ENCODE data around the gene USP49.

The USP49 gene

DNA sequence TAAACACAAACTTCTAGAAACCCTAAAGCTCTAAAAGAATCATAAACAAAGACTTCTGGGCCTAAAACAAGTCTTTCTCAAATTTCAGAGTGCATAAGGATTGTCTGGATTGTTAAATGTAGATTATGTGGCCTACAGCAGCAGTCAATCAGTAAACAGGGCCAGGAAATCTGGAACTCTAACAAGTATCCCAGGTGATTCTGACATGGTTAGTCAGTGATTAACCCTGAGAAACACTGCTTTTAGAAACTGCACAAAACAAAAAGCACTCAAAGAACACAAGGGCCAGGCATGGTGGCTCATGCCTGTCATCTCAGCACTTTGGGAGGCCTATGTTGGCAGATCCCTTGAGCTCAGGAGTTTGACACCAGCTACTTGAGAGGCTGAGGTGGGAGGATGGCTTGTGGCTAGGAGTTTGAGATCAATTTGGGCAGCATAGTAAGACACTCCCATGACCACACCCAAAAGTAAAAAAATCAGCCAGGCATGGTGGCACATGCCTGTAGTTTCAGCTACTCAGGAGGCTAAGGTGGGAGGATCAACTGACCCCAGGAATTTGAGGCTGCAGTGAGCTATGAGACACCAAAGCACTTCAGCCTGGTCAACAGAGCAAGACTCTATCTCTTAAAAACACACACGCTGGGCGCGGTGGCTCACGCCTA, 19.8 kb upstream of the USP49 start:
- Histone ChIP-seq H3K4ac (ENCODE audit: low read length) (no peak overlapping the region), H2BK15ac (ENCODE audit: low read length) (no peak overlapping the region), H3K9me3 (replicated peaks in 1 of 2; ENCODE audit: control insufficient read depth in 2 of 2, insufficient read depth in 1 of 2, low read depth in 1 of 2, low read length in 2 of 2) (no peaks in the 10 kb centered on the region), H3K27ac (replicated peaks; ENCODE audit: low read length) (no peak overlapping the region), H3K14ac (ENCODE audit: low read length) (no peak overlapping the region), H2AFZ (ENCODE audit: low read length) (no peak overlapping the region), H3K4me1 (ENCODE audit: control insufficient read depth in 2 of 2, insufficient read depth in 1 of 2, low read depth in 1 of 2, low read length in 2 of 2) (peaks cover 0 to 5% of the 10 kb centered on the region in 2 donors), H3K4me2 (ENCODE audit: insufficient read depth, low read length, poor library complexity, severe bottlenecking) (no peak overlapping the region), H3K27me3 (ENCODE audit: control insufficient read depth in 3 of 3, insufficient read depth in 3 of 3, low read depth in 1 of 3, low read length in 3 of 3) (no peaks in the 10 kb centered on the region), H2BK12ac (ENCODE audit: low read length) (no peak overlapping the region), H3K4me3 (ENCODE audit: low read length in 2 of 2) (no peak overlapping the region), H4K91ac (ENCODE audit: low read depth, low read length, poor library complexity) (no peak overlapping the region), H2AK5ac (ENCODE audit: low read depth, low read length) (no peak overlapping the region), H3K18ac (ENCODE audit: low read length) (no peak overlapping the region), H3K36me3 (replicated peaks in 1 of 2; ENCODE audit: control insufficient read depth in 2 of 2, insufficient read depth in 2 of 2, low read length in 2 of 2) (peaks cover 12 to 57% of the 10 kb centered on the region in 2 donors), H2BK5ac (ENCODE audit: low read length) (no peak overlapping the region), H3K79me1 (ENCODE audit: low read depth, low read length) (no peaks in the 10 kb centered on the region), H3K23ac (ENCODE audit: low read depth, low read length, poor library complexity) (no peak overlapping the region), H3K9ac (ENCODE audit: low read depth, low read length, poor library complexity) (no peak overlapping the region), H4K8ac (ENCODE audit: low read depth, low read length) (no peak overlapping the region), H2BK120ac (ENCODE audit: low read depth, low read length) (no peak overlapping the region)
- no CpG with 5 or more reads among the region's 4 CpGs for WGBS, 2 donors (ENCODE audit: extremely low coverage in 2 of 2, insufficient read length in 2 of 2, insufficient replicate concordance in 1 of 2)
- no peak for DNase-seq (ENCODE audit: low spot score)

DNA sequence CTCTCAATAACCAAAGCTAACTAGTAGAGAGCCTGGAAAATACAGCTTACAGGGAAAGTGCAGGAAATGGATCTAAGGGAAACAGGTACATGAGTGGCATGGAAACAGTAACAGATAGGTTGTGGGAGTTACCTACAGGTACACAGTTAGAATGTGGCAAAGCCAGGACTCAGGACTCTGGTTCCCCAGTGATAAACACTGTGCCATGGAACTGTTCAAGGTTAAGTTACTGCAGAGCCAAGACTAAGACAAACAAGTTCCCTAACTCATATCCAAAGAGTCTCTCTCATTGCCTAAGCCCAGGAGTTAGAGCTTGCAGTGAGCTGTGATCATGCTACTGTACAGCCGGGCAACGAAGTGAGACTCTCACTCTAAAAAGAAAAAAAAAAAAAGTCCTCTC, 19.2 kb upstream of the USP49 start:
- H4K91ac ChIP-seq (ENCODE audit: low read depth, low read length, poor library complexity), result no peak overlapping the region
- no peak for DNase-seq (ENCODE audit: low spot score)
- H3K4me1 ChIP-seq (ENCODE audit: control insufficient read depth in 2 of 2, insufficient read depth in 1 of 2, low read depth in 1 of 2, low read length in 2 of 2), result no peaks in the 10 kb centered on the region
- peaks cover 12 to 64% of the 10 kb centered on the region in 2 donors for H3K36me3 ChIP-seq (replicated peaks in 1 of 2; ENCODE audit: control insufficient read depth in 2 of 2, insufficient read depth in 2 of 2, low read length in 2 of 2)
- no peak overlapping the region for H2BK120ac ChIP-seq (ENCODE audit: low read depth, low read length)
- H2BK5ac ChIP-seq (ENCODE audit: low read length), result no peak overlapping the region
- no peak overlapping the region for H3K18ac ChIP-seq (ENCODE audit: low read length)
- H3K9me3 ChIP-seq (replicated peaks in 1 of 2; ENCODE audit: control insufficient read depth in 2 of 2, insufficient read depth in 1 of 2, low read depth in 1 of 2, low read length in 2 of 2), result no peaks in the 10 kb centered on the region
- no peak overlapping the region for H3K4ac ChIP-seq (ENCODE audit: low read length)
- H2AK5ac ChIP-seq (ENCODE audit: low read depth, low read length), result no peak overlapping the region
- H3K4me3 ChIP-seq (ENCODE audit: low read length in 2 of 2), result no peak overlapping the region
- H4K8ac ChIP-seq (ENCODE audit: low read depth, low read length), result no peak overlapping the region
- H2AFZ ChIP-seq (ENCODE audit: low read length), result no peak overlapping the region
- no peak overlapping the region for H2BK12ac ChIP-seq (ENCODE audit: low read length)
- H3K14ac ChIP-seq (ENCODE audit: low read length), result no peak overlapping the region
- no peak overlapping the region for H3K27ac ChIP-seq (replicated peaks; ENCODE audit: low read length)
- WGBS, 2 donors (ENCODE audit: extremely low coverage in 2 of 2, insufficient read length in 2 of 2, insufficient replicate concordance in 1 of 2), result no CpG with 5 or more reads among the region's 2 CpGs
- no peak overlapping the region for H3K9ac ChIP-seq (ENCODE audit: low read depth, low read length, poor library complexity)
- no peaks in the 10 kb centered on the region for H3K27me3 ChIP-seq (ENCODE audit: control insufficient read depth in 3 of 3, insufficient read depth in 3 of 3, low read depth in 1 of 3, low read length in 3 of 3)
- H3K4me2 ChIP-seq (ENCODE audit: insufficient read depth, low read length, poor library complexity, severe bottlenecking), result no peak overlapping the region
- no peak overlapping the region for H3K23ac ChIP-seq (ENCODE audit: low read depth, low read length, poor library complexity)
- H3K79me1 ChIP-seq (ENCODE audit: low read depth, low read length), result no peaks in the 10 kb centered on the region
- H2BK15ac ChIP-seq (ENCODE audit: low read length), result no peak overlapping the region

DNA sequence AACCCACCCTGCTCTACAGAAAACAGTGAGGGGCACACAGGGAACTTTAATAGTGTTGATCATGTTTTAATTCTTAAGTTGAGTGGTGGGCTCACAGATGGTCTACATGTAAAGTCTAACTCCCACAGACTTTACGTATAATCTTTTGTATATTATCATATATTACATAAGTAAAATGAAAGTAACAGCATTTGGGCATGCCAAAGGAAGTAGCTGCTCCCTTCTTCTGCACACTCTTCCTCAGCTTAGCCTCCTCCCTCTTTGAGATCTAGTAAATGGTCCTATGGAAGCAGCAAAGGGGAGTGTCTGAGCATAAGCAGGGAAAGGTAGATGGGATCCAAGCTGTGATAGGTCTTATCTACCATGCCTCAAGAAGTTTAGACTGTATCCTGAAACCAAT, 14.6 kb upstream of the USP49 start:
- Histone ChIP-seq H3K18ac (ENCODE audit: low read length) (no peak overlapping the region), H3K4me1 (ENCODE audit: control insufficient read depth in 2 of 2, insufficient read depth in 1 of 2, low read depth in 1 of 2, low read length in 2 of 2) (no peaks in the 10 kb centered on the region), H2BK120ac (ENCODE audit: low read depth, low read length) (no peak overlapping the region), H3K9me3 (replicated peaks in 1 of 2; ENCODE audit: control insufficient read depth in 2 of 2, insufficient read depth in 1 of 2, low read depth in 1 of 2, low read length in 2 of 2) (no peaks in the 10 kb centered on the region), H3K23ac (ENCODE audit: low read depth, low read length, poor library complexity) (no peak overlapping the region), H3K14ac (ENCODE audit: low read length) (no peak overlapping the region), H2BK15ac (ENCODE audit: low read length) (no peak overlapping the region), H2AFZ (ENCODE audit: low read length) (no peak overlapping the region), H2BK12ac (ENCODE audit: low read length) (no peak overlapping the region), H3K27me3 (ENCODE audit: control insufficient read depth in 3 of 3, insufficient read depth in 3 of 3, low read depth in 1 of 3, low read length in 3 of 3) (no peaks in the 10 kb centered on the region), H3K4me3 (ENCODE audit: low read length in 2 of 2) (no peak overlapping the region), H2BK5ac (ENCODE audit: low read length) (no peak overlapping the region), H4K8ac (ENCODE audit: low read depth, low read length) (no peak overlapping the region), H3K9ac (ENCODE audit: low read depth, low read length, poor library complexity) (no peak overlapping the region), H3K4ac (ENCODE audit: low read length) (no peak overlapping the region), H4K91ac (ENCODE audit: low read depth, low read length, poor library complexity) (no peak overlapping the region), H3K4me2 (ENCODE audit: insufficient read depth, low read length, poor library complexity, severe bottlenecking) (no peak overlapping the region), H2AK5ac (ENCODE audit: low read depth, low read length) (no peak overlapping the region), H3K36me3 (replicated peaks in 1 of 2; ENCODE audit: control insufficient read depth in 2 of 2, insufficient read depth in 2 of 2, low read length in 2 of 2) (peaks cover 19 to 84% of the 10 kb centered on the region in 2 donors), H3K79me1 (ENCODE audit: low read depth, low read length) (no peaks in the 10 kb centered on the region), H3K27ac (replicated peaks; ENCODE audit: low read length) (no peak overlapping the region)
- no peak for DNase-seq (ENCODE audit: low spot score)
- no CpG with 5 or more reads among the region's 1 CpG for WGBS, 2 donors (ENCODE audit: extremely low coverage in 2 of 2, insufficient read length in 2 of 2, insufficient replicate concordance in 1 of 2)

DNA sequence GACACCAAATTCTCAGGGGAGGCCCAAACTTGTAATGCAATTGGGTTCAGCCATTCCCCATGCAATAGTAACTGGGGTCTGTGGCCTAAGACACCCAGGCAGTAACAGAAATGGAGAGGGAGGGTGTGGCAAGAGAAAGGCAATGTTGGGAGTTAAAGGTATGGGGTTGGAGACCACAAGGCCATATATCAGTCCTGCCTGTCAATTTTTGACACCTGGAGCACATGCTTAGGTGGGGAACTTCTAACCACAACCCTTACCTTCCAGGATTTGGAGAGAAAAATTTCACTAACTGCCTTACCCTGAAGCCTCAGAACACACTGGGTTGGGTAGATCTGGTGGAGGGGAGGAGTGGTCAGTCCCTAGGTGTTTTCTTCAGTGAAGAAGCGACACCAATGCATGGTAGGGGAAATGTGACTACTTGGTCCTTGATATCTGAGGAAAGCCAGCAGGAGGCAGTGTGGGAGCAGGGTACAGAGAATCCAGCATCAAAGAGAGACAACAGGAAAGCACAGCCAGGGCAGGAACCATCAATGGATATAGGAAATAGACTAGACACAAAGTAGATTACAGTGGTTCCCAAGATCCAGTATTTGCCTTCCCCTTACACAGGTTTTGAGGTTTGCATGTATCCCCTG, 6.8 kb upstream of the USP49 start:
- Histone ChIP-seq H3K14ac (ENCODE audit: low read length) (no peak overlapping the region), H3K18ac (ENCODE audit: low read length) (no peak overlapping the region), H2AFZ (ENCODE audit: low read length) (no peak overlapping the region), H4K91ac (ENCODE audit: low read depth, low read length, poor library complexity) (no peak overlapping the region), H4K8ac (ENCODE audit: low read depth, low read length) (no peak overlapping the region), H2BK12ac (ENCODE audit: low read length) (no peak overlapping the region), H3K4ac (ENCODE audit: low read length) (no peak overlapping the region), H3K9ac (ENCODE audit: low read depth, low read length, poor library complexity) (no peak overlapping the region), H2BK15ac (ENCODE audit: low read length) (no peak overlapping the region), H3K27ac (replicated peaks; ENCODE audit: low read length) (no peak overlapping the region), H3K4me2 (ENCODE audit: insufficient read depth, low read length, poor library complexity, severe bottlenecking) (no peak overlapping the region), H2AK5ac (ENCODE audit: low read depth, low read length) (no peak overlapping the region), H3K27me3 (ENCODE audit: control insufficient read depth in 3 of 3, insufficient read depth in 3 of 3, low read depth in 1 of 3, low read length in 3 of 3) (no peaks in the 10 kb centered on the region), H2BK5ac (ENCODE audit: low read length) (no peak overlapping the region), H3K79me1 (ENCODE audit: low read depth, low read length) (no peaks in the 10 kb centered on the region), H3K4me1 (ENCODE audit: control insufficient read depth in 2 of 2, insufficient read depth in 1 of 2, low read depth in 1 of 2, low read length in 2 of 2) (no peaks in the 10 kb centered on the region), H3K23ac (ENCODE audit: low read depth, low read length, poor library complexity) (no peak overlapping the region), H3K36me3 (replicated peaks in 1 of 2; ENCODE audit: control insufficient read depth in 2 of 2, insufficient read depth in 2 of 2, low read length in 2 of 2) (peaks cover 13 to 46% of the 10 kb centered on the region in 2 donors), H3K4me3 (ENCODE audit: low read length in 2 of 2) (no peak overlapping the region), H3K9me3 (replicated peaks in 1 of 2; ENCODE audit: control insufficient read depth in 2 of 2, insufficient read depth in 1 of 2, low read depth in 1 of 2, low read length in 2 of 2) (no peaks in the 10 kb centered on the region), H2BK120ac (ENCODE audit: low read depth, low read length) (no peak overlapping the region)
- WGBS, 2 donors (ENCODE audit: extremely low coverage in 2 of 2, insufficient read length in 2 of 2, insufficient replicate concordance in 1 of 2), result no CpG with 5 or more reads among the region's 1 CpG
- no peak for DNase-seq (ENCODE audit: low spot score)

Data from neuronal stem cell (in vitro differentiated cells).